Measurements from ENCODE around the gene AHR.
"Not testable (repeated sequence)": the region's sequence is repeated elsewhere in the genome, so short reads cannot be mapped to it uniquely, and the experiment has no call there.

AHR gene

DNA sequence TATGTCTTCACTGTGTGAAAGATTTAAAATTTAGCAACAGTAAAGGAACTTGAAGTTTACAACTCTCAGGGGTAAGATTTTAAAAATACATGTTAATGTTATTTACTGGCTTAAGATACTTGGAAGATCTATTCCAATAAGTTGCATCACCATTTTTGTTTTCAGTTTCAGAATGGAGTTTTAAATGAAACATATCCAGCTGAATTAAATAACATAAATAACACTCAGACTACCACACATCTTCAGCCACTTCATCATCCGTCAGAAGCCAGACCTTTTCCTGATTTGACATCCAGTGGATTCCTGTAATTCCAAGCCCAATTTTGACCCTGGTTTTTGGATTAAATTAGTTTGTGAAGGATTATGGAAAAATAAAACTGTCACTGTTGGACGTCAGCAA lies 44.3 kb downstream of the AHR start:
- DNase-seq: no peak

DNA sequence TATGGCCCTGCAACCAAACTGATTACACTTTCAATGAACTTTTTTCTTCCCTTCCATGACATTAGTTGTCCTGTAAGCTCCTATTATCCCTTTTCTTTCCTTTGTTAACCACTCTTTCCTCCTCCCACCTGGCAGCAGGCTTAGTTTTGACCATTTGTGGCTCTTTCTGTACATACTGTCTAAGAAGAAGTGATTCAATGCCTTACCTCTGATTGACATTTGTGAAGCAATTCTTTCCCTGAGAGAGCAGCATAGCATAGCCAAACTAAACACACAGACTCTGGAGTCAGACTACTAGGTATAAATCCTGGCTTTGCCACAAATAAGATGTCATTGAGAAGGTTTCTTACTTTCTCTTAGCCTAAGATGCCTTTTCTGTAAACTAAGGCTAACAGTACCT lies 48.9 kb downstream of the AHR start:
- DNase-seq: no peak

DNA sequence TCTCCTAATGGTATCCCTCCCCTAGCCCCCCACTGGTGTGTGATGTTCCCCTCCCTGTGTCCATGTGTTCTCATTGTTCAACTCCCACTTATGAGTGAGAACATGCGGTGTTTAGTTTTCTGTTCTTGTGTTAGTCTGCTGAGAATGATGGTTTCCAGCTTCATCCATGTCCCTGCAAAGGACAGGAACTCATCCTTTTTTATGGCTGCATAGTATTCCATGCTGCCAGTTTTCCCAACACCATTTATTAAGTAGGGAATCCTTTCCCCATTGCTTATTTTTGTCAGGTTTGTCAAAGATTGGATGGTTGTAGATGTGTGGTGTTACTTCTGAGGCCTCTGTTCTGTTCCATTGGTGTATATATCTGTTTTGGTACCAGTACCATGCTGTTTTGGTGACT lies 50.5 kb downstream of the AHR start:
- not testable (repeated sequence) for DNase-seq

DNA sequence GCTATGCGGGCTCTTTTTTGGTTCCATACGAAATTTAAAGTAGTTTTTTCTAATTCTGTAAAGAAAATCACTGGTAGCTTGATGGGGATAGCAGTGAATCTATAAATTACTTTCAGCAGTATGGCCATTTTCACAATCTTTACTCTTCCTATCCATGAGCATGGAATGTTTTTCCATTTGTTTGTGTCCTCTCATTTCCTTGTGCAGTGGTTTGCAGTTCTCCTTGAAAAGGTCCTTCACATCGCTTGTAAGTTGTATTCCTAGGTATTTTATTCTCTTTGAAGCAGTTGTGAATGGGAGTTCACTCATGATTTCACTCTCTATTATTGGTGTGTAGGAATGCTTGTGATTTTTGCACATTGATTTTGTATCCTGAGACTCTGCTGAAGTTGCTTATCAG lies 51.9 kb downstream of the AHR start:
- DNase-seq: not testable (repeated sequence)

DNA sequence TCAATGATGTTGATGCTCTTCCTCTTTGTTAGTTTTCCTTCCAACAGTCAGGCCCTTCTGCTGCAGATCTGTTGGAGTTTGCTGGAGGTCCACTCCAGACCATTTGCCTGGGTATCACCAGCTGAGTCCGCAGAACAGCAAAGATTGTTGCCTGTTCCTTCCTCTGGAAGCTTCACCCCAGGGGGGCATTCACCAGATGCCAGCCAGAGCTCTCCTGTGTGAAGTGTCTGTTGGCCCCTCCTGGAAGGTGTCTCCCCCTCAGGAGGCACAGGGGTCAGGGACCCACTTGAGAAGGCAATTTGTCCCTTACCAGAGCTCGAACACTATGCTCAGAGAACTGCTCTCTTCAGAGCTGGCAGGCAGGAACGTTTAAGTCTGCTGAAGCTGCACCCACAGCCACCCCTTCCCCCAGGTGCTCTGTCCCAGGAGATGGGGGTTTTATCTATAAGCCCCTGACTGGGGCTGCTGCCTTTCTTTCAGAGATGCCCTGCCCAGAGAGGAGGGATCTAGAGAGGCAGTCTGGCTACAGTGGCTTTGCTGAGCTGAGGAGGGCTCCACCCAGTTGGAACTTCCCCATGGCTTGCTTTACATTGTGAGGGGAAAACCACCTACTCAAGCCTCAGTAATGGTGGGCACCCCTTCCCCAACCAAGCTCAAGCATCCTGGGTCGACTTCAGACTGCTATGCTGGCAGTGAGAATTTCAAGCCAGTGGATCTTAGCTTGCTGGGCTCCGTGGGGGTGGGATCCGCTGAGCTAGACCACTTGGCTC lies 55.4 kb downstream of the AHR start:
- DNase-seq: not testable (repeated sequence)

DNA sequence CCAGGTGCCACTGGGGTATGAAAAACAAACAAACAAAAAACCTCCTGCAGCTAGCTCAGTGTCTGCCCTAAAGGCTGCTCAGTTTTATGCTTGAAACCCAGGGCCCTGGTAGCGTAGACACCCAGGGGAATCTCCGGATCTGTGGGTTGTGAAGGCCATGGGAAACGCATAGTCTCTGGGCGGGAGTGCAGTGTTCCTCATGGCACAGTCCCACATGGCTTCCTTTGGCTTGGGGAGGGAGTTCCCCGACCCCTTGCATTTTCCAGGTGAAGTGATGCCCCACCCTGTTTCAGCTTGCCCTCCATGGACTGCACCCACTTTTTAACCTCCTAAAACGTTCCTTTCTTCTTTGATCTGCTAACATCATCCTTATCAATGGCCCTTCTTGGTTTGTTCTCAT lies 56.0 kb downstream of the AHR start:
- no peak for DNase-seq

DNA sequence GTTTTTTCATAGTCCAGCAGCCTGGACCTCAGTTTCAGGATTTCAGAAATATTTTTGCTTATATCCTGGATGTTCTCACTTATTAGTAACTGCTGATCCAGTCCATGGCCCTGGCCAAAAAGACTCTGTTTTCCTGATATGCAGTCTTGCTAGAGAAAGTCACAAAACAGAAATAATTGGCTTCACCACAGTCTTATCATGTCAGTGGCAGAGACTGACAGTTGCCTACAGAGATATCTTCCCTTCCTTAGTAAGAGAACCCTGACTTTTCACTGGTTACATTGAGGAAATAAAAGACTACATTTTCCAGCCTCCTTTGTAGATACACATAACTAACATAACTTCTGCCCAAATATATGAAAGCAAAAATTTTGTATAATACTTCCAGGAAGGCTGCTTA lies 56.6 kb downstream of the AHR start:
- DNase-seq: no peak

DNA sequence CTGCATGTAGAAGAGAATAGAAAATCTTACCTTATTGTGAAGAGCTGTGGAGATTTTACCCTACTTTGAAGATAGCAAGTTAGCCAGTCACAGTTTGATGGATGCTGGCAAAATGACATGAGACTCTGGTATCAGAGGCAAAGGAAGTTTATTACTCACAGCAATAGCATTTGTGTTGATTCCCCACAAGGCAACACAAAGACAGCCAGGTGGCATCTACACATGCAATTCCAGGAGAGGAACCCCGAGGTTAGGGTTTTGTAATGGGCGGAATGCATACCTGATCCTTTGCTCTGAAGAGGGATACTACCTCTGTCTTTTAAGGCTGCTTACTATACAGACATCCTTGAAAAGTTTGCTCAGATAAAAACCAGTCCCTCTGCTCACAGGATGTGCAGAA lies 59.5 kb downstream of the AHR start:
- DNase-seq: no peak

DNA sequence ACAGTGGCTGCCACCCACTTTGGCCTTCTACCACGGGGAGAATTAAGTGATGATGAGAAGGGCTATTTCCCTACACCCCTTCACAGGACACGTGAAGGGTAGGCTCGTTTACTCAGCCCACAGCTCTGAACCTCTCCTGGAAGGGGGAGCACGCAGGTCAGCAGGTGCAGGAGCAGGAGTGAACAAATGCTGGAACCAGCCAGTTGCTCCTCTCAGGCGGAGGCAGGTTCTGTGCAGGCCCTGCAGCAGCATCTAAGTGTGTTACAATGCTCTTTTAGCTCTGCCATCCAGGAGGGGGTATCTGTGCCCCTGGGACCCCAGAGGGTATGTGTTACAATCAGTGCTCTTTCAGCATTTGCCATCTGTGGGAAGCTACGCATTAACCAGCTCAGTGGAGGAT lies 61.2 kb downstream of the AHR start:
- DNase-seq: no peak

DNA sequence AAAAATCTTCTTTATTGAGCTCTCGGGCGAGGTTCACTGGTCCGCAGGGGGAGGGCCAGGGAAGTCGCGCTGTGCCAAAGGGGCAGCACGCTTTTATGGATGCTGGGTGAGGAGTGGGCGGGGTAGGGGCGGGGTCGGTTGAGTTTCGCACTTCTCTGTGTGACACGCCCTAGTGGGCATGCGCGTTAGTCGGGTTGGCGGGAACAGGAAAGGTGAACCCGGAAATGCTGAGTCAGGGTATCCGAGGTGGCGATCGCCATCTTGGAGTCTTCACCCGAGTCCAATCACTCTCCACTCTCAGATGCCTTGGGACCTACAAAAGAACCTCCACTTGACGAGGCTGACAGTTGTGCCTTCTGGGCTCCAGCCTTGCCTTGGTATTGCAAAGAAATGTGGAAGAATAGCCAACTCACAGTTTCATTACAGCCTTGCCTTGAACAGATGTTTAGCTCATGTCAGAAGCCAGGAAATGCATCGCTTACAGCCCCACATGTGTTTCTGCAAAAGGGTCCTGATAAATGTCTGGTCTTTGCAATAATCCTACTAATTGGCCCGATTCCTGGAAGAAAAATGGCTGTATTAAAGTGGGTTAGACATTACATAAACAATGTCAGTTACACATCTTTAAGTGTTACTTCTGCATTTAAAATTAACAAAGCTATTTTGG lies 64.1 kb downstream of the AHR start:
- no peak for DNase-seq

DNA sequence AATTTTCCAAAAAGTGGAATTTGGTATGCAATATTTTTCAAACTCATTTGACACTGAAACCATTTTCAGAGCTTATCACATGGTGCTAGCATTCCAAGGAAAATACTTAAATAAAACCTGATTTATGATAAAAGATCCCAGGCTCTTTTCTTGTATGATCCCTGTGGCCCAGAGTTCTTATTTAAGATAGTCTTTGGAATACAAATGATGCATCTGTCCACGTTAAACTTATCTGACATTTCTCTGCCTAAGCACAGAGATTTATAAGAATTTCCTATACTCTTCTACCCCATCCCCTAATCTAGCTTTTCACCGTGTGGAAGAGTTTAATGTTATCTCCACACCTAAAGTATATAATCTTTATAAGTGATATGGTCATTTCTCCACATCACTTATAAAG lies 66.2 kb downstream of the AHR start:
- no peak for DNase-seq

DNA sequence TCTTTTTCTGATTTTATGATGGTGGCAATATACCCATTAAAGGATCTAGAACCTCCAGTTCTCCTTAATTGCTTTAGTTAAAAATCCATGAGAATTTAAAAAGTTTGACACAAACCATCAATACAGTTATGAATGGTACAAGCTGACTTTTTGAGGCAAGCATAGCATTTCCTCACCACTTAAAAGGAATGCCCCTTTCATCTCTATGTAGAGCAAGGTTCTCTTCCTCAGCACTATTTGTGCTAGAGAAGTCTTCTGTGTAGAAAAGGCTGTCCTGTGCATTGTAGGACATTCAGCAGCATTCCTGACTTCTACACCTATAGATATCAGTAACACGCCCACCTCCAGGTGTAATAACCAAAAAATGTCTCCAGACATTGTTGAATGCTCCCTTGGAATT lies 67.3 kb downstream of the AHR start:
- DNase-seq: no peak

DNA sequence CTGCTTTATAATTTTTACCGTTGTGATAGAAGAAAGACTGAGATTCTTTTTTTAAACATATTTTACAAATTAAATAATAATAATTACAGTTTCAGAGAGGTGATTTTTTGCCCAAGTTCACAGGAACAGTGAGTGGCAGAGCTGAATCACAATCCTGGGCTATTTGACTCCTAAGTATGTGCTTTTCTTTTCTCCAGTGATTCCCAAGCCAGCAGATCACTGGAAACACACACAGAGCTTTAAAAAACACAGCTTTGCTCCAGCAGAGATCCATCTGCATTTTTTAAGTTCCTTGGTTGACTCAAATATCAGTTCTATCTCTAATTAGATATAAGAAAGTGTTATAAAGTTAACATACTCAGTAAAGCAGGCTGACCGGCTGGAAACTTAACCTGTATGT lies 69.0 kb downstream of the AHR start:
- DNase-seq: no peak

DNA sequence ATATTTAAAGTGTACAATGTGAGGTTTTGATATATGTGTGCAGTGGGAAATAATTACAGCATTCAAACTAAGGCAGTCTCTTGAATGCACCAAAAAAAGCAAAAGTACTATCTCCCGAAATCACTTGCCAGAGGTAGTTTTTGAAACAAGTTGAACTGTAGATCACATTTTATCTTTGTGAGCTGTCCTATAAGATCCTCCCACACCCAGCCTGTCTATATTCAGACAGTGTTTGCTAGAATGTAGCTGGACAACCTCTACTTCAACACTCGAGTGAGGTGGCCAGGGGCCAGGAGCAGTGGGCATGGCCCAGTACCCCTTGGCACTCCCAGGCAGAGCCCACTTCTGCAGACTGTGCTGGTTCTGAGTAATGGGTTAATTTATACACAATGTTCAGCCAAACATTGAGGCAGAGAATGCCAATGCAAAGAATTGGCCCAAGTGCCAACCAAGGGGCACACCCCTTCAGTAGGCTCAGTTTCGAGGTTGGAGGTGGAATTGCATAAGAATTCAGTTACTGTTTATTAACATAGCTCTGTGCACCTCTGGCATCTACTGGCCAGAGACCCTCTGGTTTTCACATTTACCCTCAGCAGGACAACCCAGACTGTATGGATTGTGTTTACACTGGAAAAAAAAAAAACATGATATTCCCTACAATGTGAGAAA lies 70.5 kb downstream of the AHR start:
- no peak for DNase-seq

DNA sequence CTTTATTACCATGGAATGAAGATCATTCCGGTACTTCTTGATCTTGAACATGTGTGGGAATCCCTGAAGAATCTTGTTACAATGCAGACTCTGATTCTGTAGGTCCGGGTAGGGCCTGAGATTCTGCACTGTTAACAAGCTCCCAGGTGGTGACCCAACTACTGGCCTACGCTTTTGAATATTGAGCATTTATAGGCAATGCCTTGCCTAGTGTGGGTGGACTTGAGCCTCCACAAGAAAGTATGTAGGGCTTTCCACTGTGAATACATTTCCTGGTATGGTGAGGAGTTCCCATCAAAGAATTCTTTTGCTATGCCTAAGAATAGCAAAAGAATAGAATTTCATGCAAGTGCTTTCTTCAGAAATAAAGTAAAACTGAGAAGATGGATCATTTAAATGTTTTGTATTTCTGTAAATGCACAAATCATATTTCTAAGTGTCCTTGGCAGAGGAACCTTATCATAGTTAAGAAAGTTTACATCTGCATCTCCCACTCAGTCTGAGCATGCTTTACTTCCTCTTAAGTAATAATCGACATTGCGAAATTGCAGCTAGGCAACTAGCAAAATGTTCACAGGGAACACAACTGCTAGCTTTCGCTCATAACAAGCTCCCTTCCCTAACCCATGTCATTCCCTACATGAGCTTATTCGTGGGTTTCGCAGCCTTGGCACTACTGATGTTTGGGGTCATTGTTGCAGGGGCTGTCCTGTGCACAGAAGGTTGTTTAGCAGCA lies 71.4 kb downstream of the AHR start:
- peak; percentile 8 for DNase-seq

DNA sequence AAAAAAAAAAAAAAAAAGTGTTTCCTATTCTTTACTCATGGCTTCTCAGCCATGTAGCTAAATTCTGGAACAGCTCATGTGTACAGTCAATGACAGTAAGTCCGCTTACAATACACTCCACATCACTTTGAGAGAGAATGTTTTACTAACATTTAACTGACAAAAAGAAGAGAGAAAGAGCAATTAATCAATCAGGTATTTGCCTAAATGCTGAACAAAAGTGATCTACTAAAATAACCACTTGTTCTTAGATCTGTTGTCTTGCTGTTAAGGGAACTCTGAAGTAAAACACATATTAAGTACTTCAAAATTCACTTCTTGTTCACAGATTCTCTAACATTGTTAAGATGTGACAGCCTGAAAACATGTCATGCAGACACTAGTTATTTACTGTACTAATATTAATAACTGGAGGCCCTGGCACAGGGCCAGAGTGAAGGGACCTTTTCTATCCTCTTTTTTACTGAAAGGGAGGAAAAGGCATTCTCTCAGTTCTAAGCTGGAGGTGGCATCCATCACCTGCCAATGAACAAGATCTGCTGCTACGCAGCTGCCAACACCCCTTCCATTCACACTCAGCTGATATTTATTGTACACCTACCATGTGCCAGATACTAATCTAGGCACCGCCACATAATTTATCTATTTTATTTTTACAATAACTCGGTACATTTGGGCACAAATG lies 72.6 kb downstream of the AHR start:
- no peak for DNase-seq

DNA sequence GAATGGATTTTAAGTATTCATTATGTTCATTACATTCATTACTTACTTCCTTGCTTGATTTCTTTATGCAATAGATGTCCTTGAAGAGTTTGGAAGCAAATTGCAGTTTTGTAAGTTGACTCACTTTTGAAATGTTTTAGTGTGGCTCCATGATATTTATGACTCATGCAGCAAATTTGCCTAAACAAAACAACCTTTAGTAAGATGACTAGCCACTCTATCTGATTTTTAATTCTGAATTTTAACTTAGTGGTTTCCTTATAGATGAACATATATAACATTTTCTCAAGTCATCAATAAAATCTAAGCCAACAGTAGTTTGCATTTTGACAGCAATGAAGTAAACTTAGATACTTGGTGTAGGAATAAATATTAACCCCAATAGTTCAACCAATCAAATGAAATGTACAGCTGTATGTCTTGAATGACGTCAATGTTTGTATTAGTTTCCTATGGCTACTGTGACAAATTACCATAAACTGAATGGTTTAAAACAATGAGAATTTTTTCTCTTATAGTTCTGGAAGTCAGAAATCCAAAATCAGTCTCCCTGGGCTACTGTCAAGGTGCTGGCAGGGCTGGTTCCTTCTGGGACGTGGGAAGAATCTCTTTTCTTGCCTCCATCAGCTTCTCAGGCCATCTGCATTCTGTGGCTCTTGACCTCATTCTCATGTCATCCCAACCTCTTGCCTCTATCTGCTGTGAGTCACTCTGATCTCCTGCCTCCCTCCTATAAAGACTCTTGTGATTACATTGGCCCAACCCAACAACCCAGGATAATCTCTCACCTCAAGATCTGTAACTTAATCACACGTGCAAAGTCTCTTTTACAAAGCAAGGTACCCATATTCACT lies 73.4 kb downstream of the AHR start:
- DNase-seq: no peak

DNA sequence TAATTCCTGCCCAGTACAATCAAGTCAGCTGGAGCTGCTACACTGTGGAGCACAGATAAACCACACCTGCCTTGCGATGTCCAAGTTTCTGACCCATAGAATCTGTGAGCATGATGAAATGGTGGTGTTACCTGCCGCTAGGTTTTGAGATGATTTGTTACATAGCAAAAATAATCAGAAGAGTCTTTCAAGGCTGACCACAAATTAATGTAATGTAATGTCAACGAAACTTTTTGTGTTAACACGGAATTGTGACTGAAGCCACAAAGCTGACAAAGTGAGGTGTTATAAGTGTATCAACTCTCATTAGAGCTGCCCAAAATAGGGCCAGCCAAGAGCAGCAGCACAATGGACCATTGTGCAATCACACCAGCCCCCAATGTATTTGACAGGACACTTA lies 75.7 kb downstream of the AHR start:
- DNase-seq: no peak

DNA sequence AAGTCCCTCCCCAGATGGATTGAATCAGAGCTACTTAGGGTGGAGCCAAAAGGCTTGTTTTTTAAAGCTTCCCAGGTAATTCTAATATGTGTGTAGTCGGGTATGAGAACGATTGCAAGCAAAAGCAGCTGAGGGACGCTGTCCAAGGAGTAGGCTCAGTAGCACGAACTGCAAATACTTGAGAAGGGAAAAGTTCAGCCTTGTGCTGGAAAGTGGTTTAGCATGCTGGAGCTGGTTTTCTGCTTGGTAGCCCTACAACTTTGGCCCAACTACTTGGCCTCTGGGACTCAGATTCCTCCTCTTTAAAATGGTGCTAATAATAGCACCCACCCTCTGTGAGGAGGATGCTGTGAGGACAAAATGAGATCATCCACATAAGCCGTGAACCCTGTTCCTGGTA lies 76.2 kb downstream of the AHR start:
- DNase-seq: no peak

DNA sequence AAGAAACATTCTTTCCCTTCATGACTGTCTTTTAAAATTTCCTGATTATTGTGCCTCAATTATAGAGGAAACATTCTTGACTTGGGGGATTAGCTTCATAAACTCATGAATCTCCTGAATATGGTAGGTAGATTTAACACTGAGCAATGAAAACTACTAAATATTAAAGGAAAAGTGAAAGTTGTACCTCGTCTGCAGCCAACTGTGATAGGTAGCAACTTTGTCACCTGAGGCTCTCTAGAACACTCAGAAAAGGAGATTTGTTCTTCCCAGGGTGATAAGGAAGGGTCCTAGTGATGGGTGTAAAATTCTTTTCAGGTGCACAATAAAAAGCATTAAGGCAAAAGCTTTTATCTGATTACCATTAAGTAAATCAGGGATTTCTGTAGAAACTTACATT lies 78.1 kb downstream of the AHR start:
- no peak for DNase-seq

DNA sequence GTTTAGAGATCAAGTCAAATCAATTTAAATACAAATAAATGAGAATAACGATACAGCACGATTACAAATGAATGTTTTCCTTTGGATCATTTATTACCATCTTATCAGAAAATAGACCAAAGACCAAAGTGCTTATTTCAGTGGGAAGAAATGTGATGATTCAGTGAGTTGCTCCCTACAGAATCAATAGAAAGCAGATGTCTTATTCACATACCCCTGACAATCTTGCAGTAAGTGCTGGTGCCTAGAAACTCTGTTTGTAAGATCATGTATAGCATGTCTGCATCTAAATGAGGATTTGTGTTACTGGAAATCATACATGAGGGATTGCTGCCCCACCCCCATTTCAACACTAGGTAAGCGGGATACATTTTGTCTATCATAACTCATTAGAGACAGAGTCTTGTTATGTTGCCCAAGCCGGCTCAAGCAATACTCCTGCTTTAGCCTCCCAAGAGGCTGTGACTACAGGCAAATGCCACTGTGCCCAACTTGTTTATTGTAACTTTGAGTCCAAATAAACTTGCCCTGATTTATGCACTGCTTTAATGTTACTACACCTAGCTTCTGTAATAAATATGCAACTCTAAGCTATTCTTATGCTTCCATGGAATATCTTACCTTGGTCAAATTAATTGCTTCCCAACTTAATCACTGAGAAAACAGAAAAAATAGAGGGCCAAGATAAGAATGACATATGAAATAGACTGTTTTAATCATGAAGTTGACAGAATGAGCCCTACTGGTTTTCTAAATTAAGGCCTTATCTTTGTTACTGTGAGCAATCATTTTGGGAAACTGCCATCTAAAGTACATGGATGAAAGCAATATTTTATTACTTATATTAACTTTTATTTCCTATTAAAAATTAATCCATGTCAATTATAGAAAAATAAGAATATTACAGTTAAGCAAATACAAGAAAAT lies 82.5 kb downstream of the AHR start:
- no peak for DNase-seq

Data from CD4-positive, alpha-beta T cell treated with Interleukin-21 for 1 hour (primary cell).